A549 (cell line): ENCODE data around the gene KLHL29. TPM values are rescaled to one million over a fixed set of nuclear protein-coding genes. Genes with fewer than 3 reads are reported as not detected.

Source experiments
- ATAC-seq, 2 experiments: fragments of 200-7000 bp in 1 of 2; fragments of >200 bp in 1 of 2; cut with Nextera tagmentation in 1 of 2; cut with Tn5 transposase in 1 of 2; 3 replicates each; pipeline versions ENCODE4 v1.8.0 to v1.9.1; 2018 to 2020; ENCODE audit warnings: mild to moderate bottlenecking in 1 of 2, moderate library complexity in 1 of 2
- CTCF ChIA-PET: fragments of 300-600 bp; sonication (Branson Sonifier 250); formaldehyde crosslinking; extraction: SDS; loops from one replicate; lab custom pipeline; 2021; ENCODE audit warnings: antibody characterized with exemption, inconsistent platforms; lab: Yijun Ruan, JAX
- POLR2A ChIA-PET: fragments of 350-600 bp; formaldehyde crosslinking; extraction: SDS; loops from one replicate; lab custom pipeline; 2021; ENCODE audit warnings: antibody characterized with exemption, inconsistent platforms; lab: Yijun Ruan, JAX
- DNase-seq, 2 experiments: peaks; one replicate each; pipeline versions ENCODE4 v3.0.0 to v3.0.0-alpha.2; 2011 to 2016; ENCODE audit warnings: low read depth in 1 of 2, low spot score in 1 of 2
- FAIRE-seq: peaks from 2 replicates; lab custom pipeline; 2011; peaks lifted over from hg19 to GRCh38; lab: Jason Lieb, UNC
- H3K27ac ChIP-seq, 2 experiments: fragments of >200 bp; sonication (Bioruptor Twin); formaldehyde crosslinking; 3 replicates each; pipeline ENCODE4 v1.5.1; 2016 to 2017
- H3K4me1 ChIP-seq: fragments of >200 bp; sonication (Bioruptor Twin); formaldehyde crosslinking; 3 replicates; pipeline ENCODE4 v1.6.1; 2016
- H3K4me2 ChIP-seq: fragments of >200 bp; sonication (Bioruptor Twin); formaldehyde crosslinking; 3 replicates; pipeline ENCODE4 v1.6.1; 2016
- H3K4me3 ChIP-seq: fragments of >200 bp; sonication (Bioruptor Twin); formaldehyde crosslinking; 3 replicates; pipeline ENCODE4 v1.5.1; 2016
- H3K9me3 ChIP-seq: fragments of >200 bp; sonication (Bioruptor Twin); formaldehyde crosslinking; 3 replicates; pipeline ENCODE4 v1.6.1; 2016
- CBX2 ChIP-seq: fragments of 200-600 bp; sonication (generic); IDR thresholded peaks from 2 replicates; pipeline ENCODE4 v1.6.1; 2016; ENCODE audit warnings: low read depth, mild to moderate bottlenecking, borderline replicate concordance
- CEBPB ChIP-seq, 2 experiments: fragments of >200 bp in 1 of 2; sonication (Bioruptor Twin) in 1 of 2; formaldehyde crosslinking in 1 of 2; IDR thresholded peaks; 2 replicates each; pipeline ENCODE4 v1.6.1; 2012 to 2016
- CHD2 ChIP-seq: fragments of 150-350 bp; IDR thresholded peaks from 2 replicates; pipeline ENCODE4 v1.6.1; 2014; ENCODE audit warnings: low read length; ENCODE audit not compliant: partially characterized antibody
- EHMT2 ChIP-seq: fragments of 200-600 bp; sonication (generic); IDR thresholded peaks from 2 replicates; pipeline ENCODE4 v1.6.1; 2016; ENCODE audit warnings: antibody characterized with exemption, low read depth, mild to moderate bottlenecking, moderate library complexity
- EP300 ChIP-seq, 2 experiments: fragments of >200 bp; sonication (Bioruptor Twin); formaldehyde crosslinking; IDR thresholded peaks; 2 replicates in 1 of 2; 3 replicates in 1 of 2; pipeline ENCODE4 v1.6.1; 2016 to 2017
- FOSB ChIP-seq: fragments of 250-450 bp; sonication (Bioruptor Pico); IDR thresholded peaks from 2 replicates; pipeline ENCODE4 v1.5.0; 2020; ENCODE audit warnings: mild to moderate bottlenecking, moderate library complexity
- FOSL2 ChIP-seq, 2 experiments: fragments of 450-650 bp in 1 of 2; fragments of >200 bp in 1 of 2; sonication (Bioruptor Twin) in 1 of 2; formaldehyde crosslinking; IDR thresholded peaks; 2 replicates each; pipeline versions ENCODE4 v1.5.0 to v1.6.1; 2016 to 2020; ENCODE audit warnings: mild to moderate bottlenecking in 1 of 2, moderate library complexity in 1 of 2
- HOXA7 ChIP-seq: fragments of 250-450 bp; sonication (Bioruptor Pico); IDR thresholded peaks from 2 replicates; pipeline ENCODE4 v1.5.0; 2020; ENCODE audit warnings: mild to moderate bottlenecking, moderate library complexity
- JUNB ChIP-seq: fragments of >200 bp; sonication (Bioruptor Twin); formaldehyde crosslinking; IDR thresholded peaks from 2 replicates; pipeline ENCODE4 v1.6.1; 2016
- MAZ ChIP-seq: fragments of 150-350 bp; IDR thresholded peaks from 2 replicates; pipeline ENCODE4 v1.6.1; 2014; ENCODE audit warnings: antibody characterized with exemption, low read depth, low read length, borderline replicate concordance
- RAD21 ChIP-seq, 2 experiments: fragments of >200 bp in 1 of 2; sonication (Bioruptor Twin) in 1 of 2; formaldehyde crosslinking in 1 of 2; IDR thresholded peaks in 1 of 2; conservative IDR thresholded peaks in 1 of 2; 2 replicates in 1 of 2; 3 replicates in 1 of 2; pipeline ENCODE4 v1.6.1; 2012 to 2018; ENCODE audit warnings: inconsistent platforms in 1 of 2
- RARB ChIP-seq: fragments of 250-450 bp; sonication (Bioruptor Pico); IDR thresholded peaks from 2 replicates; pipeline ENCODE4 v1.8.0; 2021; ENCODE audit warnings: mild to moderate bottlenecking, moderate library complexity
- RCOR1 ChIP-seq: fragments of 150-350 bp; IDR thresholded peaks from 2 replicates; pipeline ENCODE4 v1.6.1; 2014; ENCODE audit warnings: antibody characterized with exemption, low read length, low read depth
- RFX5 ChIP-seq: fragments of 450-650 bp; IDR thresholded peaks from 2 replicates; pipeline ENCODE4 v1.7.1; 2014; ENCODE audit warnings: antibody characterized with exemption, mild to moderate bottlenecking, moderate library complexity
- RNF2 ChIP-seq: fragments of 200-600 bp; sonication (generic); IDR thresholded peaks from 2 replicates; pipeline ENCODE4 v1.6.1; 2016; ENCODE audit warnings: low read depth, mild to moderate bottlenecking, antibody characterized with exemption, moderate library complexity, borderline replicate concordance
- SREBF2 ChIP-seq: fragments of 450-650 bp; IDR thresholded peaks from 2 replicates; pipeline ENCODE4 v1.6.1; 2014; ENCODE audit warnings: mild to moderate bottlenecking, moderate library complexity
- ZSCAN20 ChIP-seq: fragments of 250-450 bp; sonication (Bioruptor Pico); IDR thresholded peaks from 2 replicates; pipeline ENCODE4 v1.8.0; 2022; ENCODE audit warnings: mild to moderate bottlenecking, moderate library complexity
- WGBS: methylation state at CpG from one replicate; pipeline ENCODE4 v1.1.6; 2017; ENCODE audit errors: missing lambda C conversion rate; 5-methylcytosine and 5-hydroxymethylcytosine counted together
- polyA plus RNA-seq, 4 experiments: library from polyadenylated mRNA; depleted of rRNA in 3 of 4; stranded (reverse); fragments of >200 nt; fragmentation: RNase III in 1 of 4; extraction: RNeasy Plus Mini Kit Qiagen cat#74134 plus additional on column Dnase treatment in 1 of 4; gene quantifications; 2 replicates in 3 of 4; 3 replicates in 1 of 4; pipeline ENCODE4 v1.2.3, GENCODE V29; 2011 to 2017
- TF ChIP-seq, protein P1 (sequence below): fragments of >200 bp; sonication (Bioruptor Twin); formaldehyde crosslinking; IDR thresholded peaks from 3 replicates; pipeline ENCODE4 v1.5.1; 2016
- TF ChIP-seq, protein P2 (sequence below): fragments of >200 bp; sonication (Bioruptor Twin); formaldehyde crosslinking; IDR thresholded peaks from 2 replicates; pipeline ENCODE4 v1.6.1; 2016
- TF ChIP-seq, protein P3 (sequence below): fragments of 250-450 bp; sonication (Bioruptor Pico); IDR thresholded peaks from 2 replicates; pipeline ENCODE4 v1.5.0; 2020; ENCODE audit warnings: low read depth, mild to moderate bottlenecking, moderate library complexity
- TF ChIP-seq, protein P4 (sequence below): fragments of 450-650 bp; IDR thresholded peaks from 2 replicates; pipeline ENCODE4 v1.6.1; 2014; ENCODE audit warnings: antibody characterized with exemption
- TF ChIP-seq, protein P5 (sequence below): IDR thresholded peaks from 2 replicates; pipeline ENCODE4 v1.6.1; 2012

KLHL29 gene
- polyA plus RNA-seq, 2 of the 4 experiments (the other 2 are of a cell fraction) = 1.3 to 2.5 TPM

DNA sequence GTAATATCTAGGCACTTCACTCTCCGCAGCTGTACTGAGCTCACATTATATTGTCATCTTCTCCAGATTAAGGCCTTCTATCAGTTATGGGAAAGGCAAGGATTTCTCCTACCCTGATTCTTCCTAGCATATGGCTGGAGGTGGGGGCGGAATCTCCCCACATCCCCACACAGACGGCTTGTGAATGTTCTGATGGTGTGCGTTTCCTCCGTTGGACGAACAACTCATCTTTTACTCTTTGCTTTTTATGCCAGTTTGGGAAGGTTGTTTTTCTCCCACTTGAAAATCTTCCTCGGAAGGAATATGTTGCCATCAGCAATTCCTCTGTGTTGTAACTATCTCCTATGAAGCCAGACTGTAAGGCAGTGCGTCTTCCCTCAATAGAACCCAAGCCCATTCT is 24.3 kb downstream of the KLHL29 start:
- ATAC-seq = no peak
- FAIRE-seq = no peak

DNA sequence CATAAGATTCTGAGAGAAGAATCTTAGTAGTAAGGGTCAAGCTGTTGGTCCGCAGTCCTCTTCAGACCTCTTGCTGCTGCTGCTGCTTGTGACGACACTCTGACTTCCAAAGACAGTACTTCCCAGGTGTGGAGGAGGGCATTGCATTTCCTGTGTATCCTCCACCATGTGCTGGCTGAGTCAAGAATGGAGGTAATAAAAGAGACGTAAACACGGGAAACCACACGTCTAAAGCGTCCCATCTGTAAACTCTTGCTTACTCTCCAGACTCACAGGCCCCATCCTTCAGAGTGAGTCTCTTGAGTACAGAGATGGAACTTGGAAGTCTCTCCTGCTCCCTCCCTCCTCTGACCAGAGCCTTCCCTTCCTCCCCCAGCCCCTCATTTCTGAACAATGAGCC is 25.6 kb downstream of the KLHL29 start:
- TF ChIP-seq, protein P1, sequence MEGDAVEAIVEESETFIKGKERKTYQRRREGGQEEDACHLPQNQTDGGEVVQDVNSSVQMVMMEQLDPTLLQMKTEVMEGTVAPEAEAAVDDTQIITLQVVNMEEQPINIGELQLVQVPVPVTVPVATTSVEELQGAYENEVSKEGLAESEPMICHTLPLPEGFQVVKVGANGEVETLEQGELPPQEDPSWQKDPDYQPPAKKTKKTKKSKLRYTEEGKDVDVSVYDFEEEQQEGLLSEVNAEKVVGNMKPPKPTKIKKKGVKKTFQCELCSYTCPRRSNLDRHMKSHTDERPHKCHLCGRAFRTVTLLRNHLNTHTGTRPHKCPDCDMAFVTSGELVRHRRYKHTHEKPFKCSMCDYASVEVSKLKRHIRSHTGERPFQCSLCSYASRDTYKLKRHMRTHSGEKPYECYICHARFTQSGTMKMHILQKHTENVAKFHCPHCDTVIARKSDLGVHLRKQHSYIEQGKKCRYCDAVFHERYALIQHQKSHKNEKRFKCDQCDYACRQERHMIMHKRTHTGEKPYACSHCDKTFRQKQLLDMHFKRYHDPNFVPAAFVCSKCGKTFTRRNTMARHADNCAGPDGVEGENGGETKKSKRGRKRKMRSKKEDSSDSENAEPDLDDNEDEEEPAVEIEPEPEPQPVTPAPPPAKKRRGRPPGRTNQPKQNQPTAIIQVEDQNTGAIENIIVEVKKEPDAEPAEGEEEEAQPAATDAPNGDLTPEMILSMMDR = no peak
- no peak for TF ChIP-seq RARB (CRISPR knock-in tag)
- TF ChIP-seq, protein P2, sequence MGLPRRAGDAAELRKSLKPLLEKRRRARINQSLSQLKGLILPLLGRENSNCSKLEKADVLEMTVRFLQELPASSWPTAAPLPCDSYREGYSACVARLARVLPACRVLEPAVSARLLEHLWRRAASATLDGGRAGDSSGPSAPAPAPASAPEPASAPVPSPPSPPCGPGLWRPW = no peak
- TF ChIP-seq, protein P3, sequence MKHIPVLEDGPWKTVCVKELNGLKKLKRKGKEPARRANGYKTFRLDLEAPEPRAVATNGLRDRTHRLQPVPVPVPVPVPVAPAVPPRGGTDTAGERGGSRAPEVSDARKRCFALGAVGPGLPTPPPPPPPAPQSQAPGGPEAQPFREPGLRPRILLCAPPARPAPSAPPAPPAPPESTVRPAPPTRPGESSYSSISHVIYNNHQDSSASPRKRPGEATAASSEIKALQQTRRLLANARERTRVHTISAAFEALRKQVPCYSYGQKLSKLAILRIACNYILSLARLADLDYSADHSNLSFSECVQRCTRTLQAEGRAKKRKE (CRISPR knock-in tag) = no peak
- TF ChIP-seq, all 56 proteins: peak for 0
- Histone ChIP-seq H3K9me3 (no peaks in the 10 kb centered on the region), H3K4me1 (peaks cover 18% of the 10 kb centered on the region; the same call in 2 of the 3 replicates), H3K27ac (no peak overlapping the region), H3K4me2 (no peak overlapping the region), H3K4me3 (no peak overlapping the region)
- DNase-seq (no peak), FAIRE-seq (no peak), ATAC-seq (no peak)
- ChIA-PET CTCF (interaction anchor here (0.9 kb wide), 1 partner anchor 49 kb away, joined by 3 read pairs; no protein-coding TSS in a partner anchor), POLR2A (no interaction called here)
- 87% methylated on average over 6 of the region's 6 CpGs for WGBS

More for the DNA sequence above, 24.3 kb downstream of the KLHL29 start:
- H3K4me2 ChIP-seq = no peak overlapping the region
- H3K27ac ChIP-seq = no peak overlapping the region
- DNase-seq = no peak
- H3K9me3 ChIP-seq = no peaks in the 10 kb centered on the region
- 88% methylated on average over 8 of the region's 8 CpGs for WGBS
- ChIA-PET POLR2A (no interaction called here), CTCF (no interaction called here)
- peaks cover 26% of the 10 kb centered on the region for H3K4me1 ChIP-seq
- TF ChIP-seq RCOR1 (no peak), RNF2 (no peak), EP300 (IDR thresholded peaks at IDR 0.05) (no peak), RAD21 (conservative IDR thresholded peaks at IDR 0.05 in 1 of 2, IDR thresholded peaks at IDR 0.05 in 1 of 2) (no peak), JUNB (no peak), CEBPB (IDR thresholded peaks at IDR 0.05) (no peak), ZSCAN20 (CRISPR knock-in tag) (no peak), RFX5 (no peak), HOXA7 (CRISPR knock-in tag) (no peak), EHMT2 (no peak), CBX2 (no peak), FOSL2 (IDR thresholded peaks at IDR 0.05) (no peak), FOSL2 (CRISPR knock-in tag; IDR thresholded peaks at IDR 0.05) (no peak), MAZ (no peak), CHD2 (no peak), FOSB (CRISPR knock-in tag) (no peak), SREBF2 (no peak)
- TF ChIP-seq, protein P4, sequence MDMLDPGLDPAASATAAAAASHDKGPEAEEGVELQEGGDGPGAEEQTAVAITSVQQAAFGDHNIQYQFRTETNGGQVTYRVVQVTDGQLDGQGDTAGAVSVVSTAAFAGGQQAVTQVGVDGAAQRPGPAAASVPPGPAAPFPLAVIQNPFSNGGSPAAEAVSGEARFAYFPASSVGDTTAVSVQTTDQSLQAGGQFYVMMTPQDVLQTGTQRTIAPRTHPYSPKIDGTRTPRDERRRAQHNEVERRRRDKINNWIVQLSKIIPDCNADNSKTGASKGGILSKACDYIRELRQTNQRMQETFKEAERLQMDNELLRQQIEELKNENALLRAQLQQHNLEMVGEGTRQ = no peak
- TF ChIP-seq, protein P5, sequence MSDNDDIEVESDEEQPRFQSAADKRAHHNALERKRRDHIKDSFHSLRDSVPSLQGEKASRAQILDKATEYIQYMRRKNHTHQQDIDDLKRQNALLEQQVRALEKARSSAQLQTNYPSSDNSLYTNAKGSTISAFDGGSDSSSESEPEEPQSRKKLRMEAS = no peak
- no peak overlapping the region for H3K4me3 ChIP-seq
